LNCaP clone FGC (cell line): Measurements from ENCODE around the gene MEGF11.

Source experiments
- DNase-seq: peaks from one replicate; pipeline ENCODE4 v3.0.0-alpha.2; 2011; ENCODE audit warnings: low read depth
- H3K4me3 ChIP-seq: 2 replicates; pipeline ENCODE4 v1.5.1; 2011; ENCODE audit warnings: mild to moderate bottlenecking, low read depth, low read length, control low read depth
- TF ChIP-seq, protein P1 (sequence below): IDR thresholded peaks from 2 replicates; pipeline ENCODE4 v1.5.1; 2012; ENCODE audit warnings: mild to moderate bottlenecking; ENCODE audit not compliant: control insufficient read depth, insufficient read depth; ENCODE audit errors: extremely low read depth

MEGF11 gene

GRCh38 chr15:66101715-66102395 is 151.7 kb downstream of the MEGF11 start:
- no peak overlapping the region for H3K4me3 ChIP-seq
- TF ChIP-seq, protein P1, sequence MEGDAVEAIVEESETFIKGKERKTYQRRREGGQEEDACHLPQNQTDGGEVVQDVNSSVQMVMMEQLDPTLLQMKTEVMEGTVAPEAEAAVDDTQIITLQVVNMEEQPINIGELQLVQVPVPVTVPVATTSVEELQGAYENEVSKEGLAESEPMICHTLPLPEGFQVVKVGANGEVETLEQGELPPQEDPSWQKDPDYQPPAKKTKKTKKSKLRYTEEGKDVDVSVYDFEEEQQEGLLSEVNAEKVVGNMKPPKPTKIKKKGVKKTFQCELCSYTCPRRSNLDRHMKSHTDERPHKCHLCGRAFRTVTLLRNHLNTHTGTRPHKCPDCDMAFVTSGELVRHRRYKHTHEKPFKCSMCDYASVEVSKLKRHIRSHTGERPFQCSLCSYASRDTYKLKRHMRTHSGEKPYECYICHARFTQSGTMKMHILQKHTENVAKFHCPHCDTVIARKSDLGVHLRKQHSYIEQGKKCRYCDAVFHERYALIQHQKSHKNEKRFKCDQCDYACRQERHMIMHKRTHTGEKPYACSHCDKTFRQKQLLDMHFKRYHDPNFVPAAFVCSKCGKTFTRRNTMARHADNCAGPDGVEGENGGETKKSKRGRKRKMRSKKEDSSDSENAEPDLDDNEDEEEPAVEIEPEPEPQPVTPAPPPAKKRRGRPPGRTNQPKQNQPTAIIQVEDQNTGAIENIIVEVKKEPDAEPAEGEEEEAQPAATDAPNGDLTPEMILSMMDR, result no peak
- DNase-seq, result no peak

GRCh38 chr15:66100761-66101160 is 152.8 kb downstream of the MEGF11 start:
- no peak overlapping the region for H3K4me3 ChIP-seq
- DNase-seq, result no peak
- TF ChIP-seq, protein P1, result no peak

DNA sequence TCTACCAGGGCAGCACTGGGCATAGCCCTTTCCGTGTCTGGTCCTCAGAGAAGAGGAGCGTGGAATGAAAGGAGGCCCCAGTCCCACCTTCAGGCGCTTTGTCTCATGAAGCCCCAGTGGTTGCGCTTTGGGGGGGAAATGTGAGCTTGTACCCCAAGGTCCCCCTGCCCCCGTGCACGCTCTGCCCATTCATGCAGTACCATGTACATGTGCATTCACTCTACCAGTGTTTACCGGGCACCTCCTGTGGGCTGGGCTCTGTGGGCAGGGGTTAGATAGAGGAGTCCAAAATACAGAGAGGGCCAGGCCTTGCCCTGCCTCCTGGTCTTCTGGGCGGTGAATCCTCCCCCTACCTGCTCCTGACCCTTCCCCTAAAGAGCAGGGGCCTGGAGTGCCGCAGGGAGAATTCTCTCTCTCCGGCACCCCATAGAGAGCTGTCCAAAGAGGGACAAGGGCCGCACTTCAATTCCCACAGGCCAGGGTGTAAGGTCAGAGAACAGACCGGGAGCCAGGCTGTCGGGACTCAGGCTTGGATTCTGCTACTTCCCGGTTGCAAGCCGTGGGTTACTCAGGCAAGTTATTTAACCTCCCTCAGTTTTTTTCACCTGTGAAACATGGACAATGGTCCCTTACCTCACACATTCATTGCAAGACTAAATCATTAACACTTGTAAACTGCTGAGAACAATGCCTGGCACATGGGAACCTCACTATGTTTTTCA is 153.4 kb downstream of the MEGF11 start:
- TF ChIP-seq, protein P1, result no peak
- no peak overlapping the region for H3K4me3 ChIP-seq
- no peak for DNase-seq

DNA sequence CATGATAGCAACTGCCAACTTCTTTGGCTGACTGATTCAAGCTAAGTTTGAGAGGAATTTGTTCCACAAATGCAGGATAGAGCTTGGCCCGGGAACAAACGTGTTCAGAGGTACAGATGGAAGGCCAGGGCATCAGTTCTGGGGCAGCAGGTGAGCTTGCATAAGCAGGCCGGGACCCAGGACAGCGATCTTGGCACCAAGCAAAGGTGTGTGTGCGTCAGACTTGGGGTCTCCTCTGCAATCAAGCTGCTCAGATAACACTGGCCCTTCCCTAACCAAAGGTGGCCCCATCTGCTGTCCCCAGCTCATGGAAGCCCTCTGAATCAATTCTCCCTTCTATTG is 155.6 kb downstream of the MEGF11 start:
- TF ChIP-seq, protein P1, result no peak
- H3K4me3 ChIP-seq, result no peak overlapping the region
- no peak for DNase-seq

GRCh38 chr15:66097151-66098021 is 156.2 kb downstream of the MEGF11 start:
- no peak overlapping the region for H3K4me3 ChIP-seq
- TF ChIP-seq, protein P1, result no peak
- DNase-seq, result no peak

DNA sequence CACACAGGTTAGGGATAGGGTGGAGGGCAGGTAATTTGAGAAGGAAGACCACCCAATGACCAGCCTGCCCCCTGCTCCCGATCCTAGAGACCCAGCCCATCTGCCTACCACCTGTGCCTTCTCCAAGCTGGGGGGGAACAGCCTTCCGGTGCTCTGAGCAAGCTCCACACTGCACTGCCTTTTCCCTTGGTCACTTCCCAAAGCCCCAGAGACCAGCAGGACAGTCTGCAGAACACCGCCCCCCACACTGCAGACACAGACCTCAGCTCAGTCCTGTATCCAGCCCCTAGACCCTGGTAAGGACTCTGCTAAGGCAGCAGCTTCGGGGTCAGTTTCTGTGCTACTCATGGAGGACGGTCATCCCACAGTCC is 156.9 kb downstream of the MEGF11 start:
- DNase-seq, result no peak
- TF ChIP-seq, protein P1, result no peak

More for the DNA sequence above, 156.9 kb downstream of the MEGF11 start:
- no peak overlapping the region for H3K4me3 ChIP-seq
